ENCODE measurements around the gene SERPINA6. TPM values are rescaled to one million over a fixed set of nuclear protein-coding genes. Genes with fewer than 3 reads are reported as not detected.
A peak's percentile ranks its signal among the peaks of the same experiment; 100 is the strongest.

SERPINA6 gene
- total and polyA plus RNA-seq, 12 donors = not detected

GRCh38 chr14:94341656-94342333 is 18.7 kb upstream of the SERPINA6 start:
- intact Hi-C loops (cut with DNase I) = no loop called here
- Histone ChIP-seq H3K4me3 (no peak overlapping the region), H3K9me3 (no peaks in the 10 kb centered on the region), H3K27ac (peak overlapping the region in 1 of 10 donors; percentile 34), H3K4me1 (peaks cover 0 to 27% (median 13%) of the 10 kb centered on the region in 9 donors), H3K27me3 (no peaks in the 10 kb centered on the region), H3K36me3 (no peaks in the 10 kb centered on the region)
- WGBS, 2 donors = 42% methylated on average over 5 of the region's 5 CpGs
- ATAC-seq (peak in 6 of 8 donors; percentile 9 to 63 (median 48)), DNase-seq (no peak)
- no peak for TF ChIP-seq CTCF (IDR thresholded peaks at IDR 0.05)

- ATAC-seq = no peak
- Histone ChIP-seq H3K27me3 (peaks cover 0 to 4% (median 0%) of the 10 kb centered on the region in 7 donors), H3K36me3 (no peaks in the 10 kb centered on the region), H3K4me1 (peaks cover 0 to 25% (median 13%) of the 10 kb centered on the region in 9 donors), H3K9me3 (no peaks in the 10 kb centered on the region), H3K27ac (no peak overlapping the region), H3K4me3 (no peak overlapping the region)
- TF ChIP-seq CTCF (IDR thresholded peaks at IDR 0.05) = no peak
- no peak for DNase-seq
- intact Hi-C loops (cut with DNase I) = no loop called here
Measured at GRCh38 chr14:94340533-94340932, 17.4 kb upstream of the SERPINA6 start.

GRCh38 chr14:94338023-94338422 is 14.9 kb upstream of the SERPINA6 start:
- H3K27me3 ChIP-seq = peaks cover 0 to 8% (median 6%) of the 10 kb centered on the region in 7 donors
- H3K9me3 ChIP-seq = no peaks in the 10 kb centered on the region
- no peak for ATAC-seq
- peaks cover 0 to 16% (median 13%) of the 10 kb centered on the region in 9 donors for H3K4me1 ChIP-seq
- DNase-seq = no peak
- TF ChIP-seq CTCF (IDR thresholded peaks at IDR 0.05) = no peak
- H3K27ac ChIP-seq = no peak overlapping the region
- H3K36me3 ChIP-seq = no peaks in the 10 kb centered on the region
- H3K4me3 ChIP-seq = no peak overlapping the region
- intact Hi-C loops (cut with DNase I) = no loop called here
- 80 to 85% methylated on average over 2 of the region's 2 CpGs for whole genome bisulfite sequencing, 2 donors

GRCh38 chr14:94337274-94337673 is 14.1 kb upstream of the SERPINA6 start:
- DNase-seq (no peak), ATAC-seq (no peak)
- no peaks in the 10 kb centered on the region for H3K36me3 ChIP-seq
- H3K4me3 ChIP-seq = no peak overlapping the region
- H3K27me3 ChIP-seq = peaks cover 0 to 8% (median 6%) of the 10 kb centered on the region in 7 donors
- no peak for TF ChIP-seq CTCF (IDR thresholded peaks at IDR 0.05)
- H3K27ac ChIP-seq = no peak overlapping the region
- WGBS, 2 donors = 70 to 81% methylated on average over 6 of the region's 6 CpGs
- peaks cover 0 to 9% (median 8%) of the 10 kb centered on the region in 9 donors for H3K4me1 ChIP-seq
- intact Hi-C loops (cut with DNase I) = no loop called here
- H3K9me3 ChIP-seq = no peaks in the 10 kb centered on the region

All from heart right ventricle (tissue), 16 donors.